SJSA1 (cell line): ENCODE measurements around the gene OR2C3. TPM values are rescaled to one million over a fixed set of nuclear protein-coding genes. Genes with fewer than 3 reads are reported as not detected.

Experiments
- DNase-seq, 2 experiments: peaks; one replicate each; pipeline ENCODE4 v3.0.0-alpha.2; 2015 to 2020; ENCODE audit warnings: low spot score in 2 of 2, low read depth in 1 of 2
- H3K27ac ChIP-seq: fragments of 250-450 bp; sonication (Bioruptor Pico); 2 replicates; pipeline ENCODE4 v1.5.1; 2020; ENCODE audit warnings: mild to moderate bottlenecking, moderate library complexity
- H3K27me3 ChIP-seq: fragments of 250-450 bp; sonication (Bioruptor Pico); replicated peaks from 2 replicates; pipeline ENCODE4 v1.5.1; 2020; ENCODE audit warnings: mild to moderate bottlenecking, moderate library complexity
- H3K36me3 ChIP-seq: fragments of 250-450 bp; sonication (Bioruptor Pico); 2 replicates; pipeline ENCODE4 v1.5.1; 2020; ENCODE audit warnings: mild to moderate bottlenecking
- H3K4me1 ChIP-seq: fragments of 250-450 bp; sonication (Bioruptor Pico); replicated peaks from 2 replicates; pipeline ENCODE4 v1.6.1; 2021; ENCODE audit warnings: mild to moderate bottlenecking
- H3K4me3 ChIP-seq: fragments of 250-450 bp; sonication (Bioruptor Pico); 2 replicates; pipeline ENCODE4 v1.5.1; 2020; ENCODE audit warnings: mild to moderate bottlenecking
- H3K9me3 ChIP-seq: fragments of 250-450 bp; sonication (Bioruptor Pico); replicated peaks from 2 replicates; pipeline ENCODE4 v1.5.1; 2020; ENCODE audit warnings: mild to moderate bottlenecking
- total RNA-seq: library from RNA; depleted of rRNA; stranded (reverse); fragments of >200 nt; shearing (Covaris generic); gene quantifications from 2 replicates; pipeline ENCODE4 v1.2.3, GENCODE V29; 2014; rRNA removed

OR2C3 gene
- not detected in 2 replicates for total RNA-seq

GRCh38 chr1:247536340-247536739 lies at the start of gene OR2C3:
Gene OR2C3, minus strand, starts transcription at chr1:247536440. Its CDS starts 3,929 bp downstream, at chr1:247532511.
- no peak for DNase-seq
- Histone ChIP-seq H3K4me1 (no peaks in the 10 kb centered on the region), H3K27ac (no peak within 1 kb of the TSS), H3K27me3 (no peaks in the 10 kb centered on the region), H3K9me3 (peaks cover 11% of the 10 kb centered on the region), H3K36me3 (no peaks in the 10 kb centered on the region), H3K4me3 (no peak within 1 kb of the TSS)

- H3K27me3 ChIP-seq: no peaks in the 10 kb centered on the region
- no peaks in the 10 kb centered on the region for H3K4me1 ChIP-seq
- H3K4me3 ChIP-seq: no peak overlapping the region
- H3K27ac ChIP-seq: no peak overlapping the region
- DNase-seq: no peak
- peaks cover 11% of the 10 kb centered on the region; the same call in 1 of the 2 replicates for H3K9me3 ChIP-seq
- H3K36me3 ChIP-seq: no peaks in the 10 kb centered on the region
Observed at GRCh38 chr1:247578946-247579460, 42.8 kb upstream of the OR2C3 start.

GRCh38 chr1:247576514-247576913 lies 40.3 kb upstream of the OR2C3 start:
- H3K9me3 ChIP-seq: peaks cover 11% of the 10 kb centered on the region; the same call in 1 of the 2 replicates
- DNase-seq: no peak
- H3K27me3 ChIP-seq: no peaks in the 10 kb centered on the region
- H3K4me3 ChIP-seq: no peak overlapping the region
- no peak overlapping the region for H3K27ac ChIP-seq
- H3K4me1 ChIP-seq: no peaks in the 10 kb centered on the region
- H3K36me3 ChIP-seq: no peaks in the 10 kb centered on the region

- no peak overlapping the region for H3K27ac ChIP-seq
- DNase-seq: no peak
Observed at GRCh38 chr1:247574664-247575063, 38.4 kb upstream of the OR2C3 start.

GRCh38 chr1:247574236-247574635 lies 38.0 kb upstream of the OR2C3 start:
- Histone ChIP-seq H3K4me3 (no peak overlapping the region), H3K27me3 (no peaks in the 10 kb centered on the region), H3K4me1 (no peaks in the 10 kb centered on the region), H3K27ac (no peak overlapping the region), H3K36me3 (no peaks in the 10 kb centered on the region), H3K9me3 (0 out of 2 replicates have a peak, but pooled peaks cover 5% of the 10 kb centered on the region)
- DNase-seq: no peak

More at GRCh38 chr1:247574664-247575063, 38.4 kb upstream of the OR2C3 start:
- no peaks in the 10 kb centered on the region for H3K4me1 ChIP-seq
- H3K36me3 ChIP-seq: no peaks in the 10 kb centered on the region
- H3K4me3 ChIP-seq: no peak overlapping the region
- peaks cover 10% of the 10 kb centered on the region; the same call in 1 of the 2 replicates for H3K9me3 ChIP-seq
- no peaks in the 10 kb centered on the region for H3K27me3 ChIP-seq

GRCh38 chr1:247562198-247562597 lies 26.0 kb upstream of the OR2C3 start:
- Histone ChIP-seq H3K4me3 (no peak overlapping the region), H3K27me3 (no peaks in the 10 kb centered on the region), H3K36me3 (no peaks in the 10 kb centered on the region), H3K27ac (no peak overlapping the region), H3K9me3 (no peaks in the 10 kb centered on the region), H3K4me1 (no peaks in the 10 kb centered on the region)
- DNase-seq: no peak

- Histone ChIP-seq H3K4me3 (no peak overlapping the region), H3K36me3 (no peaks in the 10 kb centered on the region), H3K27me3 (no peaks in the 10 kb centered on the region), H3K4me1 (no peaks in the 10 kb centered on the region), H3K27ac (no peak overlapping the region), H3K9me3 (0 out of 2 replicates have a peak, but pooled peaks cover under 1% of the 10 kb centered on the region)
- DNase-seq: no peak
Observed at GRCh38 chr1:247561711-247562110, 25.5 kb upstream of the OR2C3 start.

GRCh38 chr1:247557926-247558674 lies 21.9 kb upstream of the OR2C3 start:
- Histone ChIP-seq H3K27me3 (no peaks in the 10 kb centered on the region), H3K27ac (no peak overlapping the region), H3K4me1 (no peaks in the 10 kb centered on the region), H3K9me3 (0 out of 2 replicates have a peak, but pooled peaks cover 4% of the 10 kb centered on the region), H3K36me3 (no peaks in the 10 kb centered on the region), H3K4me3 (no peak overlapping the region)
- no peak for DNase-seq

- no peak overlapping the region for H3K27ac ChIP-seq
- H3K27me3 ChIP-seq: no peaks in the 10 kb centered on the region
- no peaks in the 10 kb centered on the region for H3K36me3 ChIP-seq
- H3K4me1 ChIP-seq: no peaks in the 10 kb centered on the region
- no peak overlapping the region for H3K4me3 ChIP-seq
- DNase-seq: no peak
- 0 out of 2 replicates have a peak, but pooled peaks cover 15% of the 10 kb centered on the region for H3K9me3 ChIP-seq
Observed at GRCh38 chr1:247552231-247552630, 16.0 kb upstream of the OR2C3 start.

GRCh38 chr1:247551721-247552120 lies 15.5 kb upstream of the OR2C3 start:
- Histone ChIP-seq H3K27me3 (no peaks in the 10 kb centered on the region), H3K27ac (no peak overlapping the region), H3K4me3 (no peak overlapping the region), H3K36me3 (no peaks in the 10 kb centered on the region), H3K9me3 (0 out of 2 replicates have a peak, but pooled peaks cover 15% of the 10 kb centered on the region), H3K4me1 (no peaks in the 10 kb centered on the region)
- DNase-seq: no peak

- Histone ChIP-seq H3K27ac (no peak within 1 kb of the TSS), H3K36me3 (no peaks in the 10 kb centered on the region), H3K27me3 (no peaks in the 10 kb centered on the region), H3K4me3 (no peak within 1 kb of the TSS), H3K4me1 (no peaks in the 10 kb centered on the region), H3K9me3 (0 out of 2 replicates have a peak, but pooled peaks cover 11% of the 10 kb centered on the region)
- no peak for DNase-seq
Observed at GRCh38 chr1:247548769-247549182, 12.5 kb upstream of the OR2C3 start, which contains the start of gene GCSAML. Gene GCSAML, plus strand, starts transcription at chr1:247549134. Its CDS starts 58 bp downstream, at chr1:247549192.

- Histone ChIP-seq H3K27me3 (no peaks in the 10 kb centered on the region), H3K27ac (no peak overlapping the region), H3K4me1 (no peaks in the 10 kb centered on the region), H3K36me3 (no peaks in the 10 kb centered on the region), H3K4me3 (no peak overlapping the region), H3K9me3 (0 out of 2 replicates have a peak, but pooled peaks cover 11% of the 10 kb centered on the region)
- no peak for DNase-seq
Observed at GRCh38 chr1:247548092-247548491, 11.9 kb upstream of the OR2C3 start.

GRCh38 chr1:247542811-247543210 lies 6.6 kb upstream of the OR2C3 start:
- H3K27ac ChIP-seq: no peak overlapping the region
- H3K27me3 ChIP-seq: no peaks in the 10 kb centered on the region
- no peak overlapping the region for H3K4me3 ChIP-seq
- 0 out of 2 replicates have a peak, but pooled peaks cover 4% of the 10 kb centered on the region for H3K9me3 ChIP-seq
- DNase-seq: no peak
- H3K36me3 ChIP-seq: no peaks in the 10 kb centered on the region
- H3K4me1 ChIP-seq: no peaks in the 10 kb centered on the region

- no peak overlapping the region for H3K27ac ChIP-seq
- H3K4me3 ChIP-seq: no peak overlapping the region
- peaks cover 7% of the 10 kb centered on the region for H3K9me3 ChIP-seq
- H3K27me3 ChIP-seq: no peaks in the 10 kb centered on the region
- H3K36me3 ChIP-seq: no peaks in the 10 kb centered on the region
- H3K4me1 ChIP-seq: no peaks in the 10 kb centered on the region
- DNase-seq: no peak
Observed at GRCh38 chr1:247540581-247540980, 4.3 kb upstream of the OR2C3 start.
